Neural progenitor cell (in vitro differentiated cells): ENCODE data around the gene PHLDA2.

Experiments used
- EZH2 ChIP-seq: fragments of 200-600 bp; sonication (generic); IDR thresholded peaks from 2 replicates; pipeline ENCODE4 v1.6.1; 2017; ENCODE audit warnings: antibody characterized with exemption, mild to moderate bottlenecking, moderate library complexity
- EZH2phosphoT487 ChIP-seq: fragments of 200-600 bp; sonication (generic); IDR thresholded peaks from 2 replicates; pipeline ENCODE4 v1.6.1; 2017; ENCODE audit warnings: antibody characterized with exemption
- TF ChIP-seq, protein P1 (sequence below): fragments of 200-600 bp; sonication (generic); IDR thresholded peaks from 2 replicates; pipeline ENCODE4 v1.5.1; 2017; ENCODE audit warnings: antibody characterized with exemption, mild to moderate bottlenecking

DNA sequence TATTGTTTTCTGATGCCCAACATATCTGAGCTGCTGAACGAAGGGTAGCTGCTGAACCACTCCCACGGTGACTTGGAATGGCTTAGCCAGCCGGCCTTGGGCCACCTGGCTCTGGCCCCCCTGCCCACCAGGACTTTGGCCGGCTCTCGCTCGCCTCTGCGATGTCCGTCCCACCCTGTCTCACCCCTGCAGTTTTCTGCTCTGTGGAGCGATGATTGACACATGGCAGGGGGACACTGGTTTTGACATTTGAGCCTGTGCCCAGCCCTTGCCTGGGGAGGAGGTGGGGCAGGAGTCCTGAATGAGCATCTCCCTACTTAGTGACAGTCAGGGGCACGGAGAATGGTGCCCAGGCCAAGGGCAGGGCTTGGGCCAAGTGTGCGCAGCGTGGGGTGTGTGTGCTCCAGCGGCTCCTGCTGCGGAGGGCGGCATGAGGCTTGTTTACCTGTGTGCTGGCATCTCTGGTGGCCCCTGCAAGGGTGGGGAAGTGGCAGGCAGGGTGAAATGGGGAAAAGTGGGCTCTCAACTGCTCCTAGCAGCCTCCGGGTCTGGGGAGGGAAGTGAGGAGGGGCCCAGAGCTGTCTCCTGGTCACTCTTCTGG, 27.9 kb downstream of the PHLDA2 start:
- TF ChIP-seq EZH2: no peak
- TF ChIP-seq, protein P1, sequence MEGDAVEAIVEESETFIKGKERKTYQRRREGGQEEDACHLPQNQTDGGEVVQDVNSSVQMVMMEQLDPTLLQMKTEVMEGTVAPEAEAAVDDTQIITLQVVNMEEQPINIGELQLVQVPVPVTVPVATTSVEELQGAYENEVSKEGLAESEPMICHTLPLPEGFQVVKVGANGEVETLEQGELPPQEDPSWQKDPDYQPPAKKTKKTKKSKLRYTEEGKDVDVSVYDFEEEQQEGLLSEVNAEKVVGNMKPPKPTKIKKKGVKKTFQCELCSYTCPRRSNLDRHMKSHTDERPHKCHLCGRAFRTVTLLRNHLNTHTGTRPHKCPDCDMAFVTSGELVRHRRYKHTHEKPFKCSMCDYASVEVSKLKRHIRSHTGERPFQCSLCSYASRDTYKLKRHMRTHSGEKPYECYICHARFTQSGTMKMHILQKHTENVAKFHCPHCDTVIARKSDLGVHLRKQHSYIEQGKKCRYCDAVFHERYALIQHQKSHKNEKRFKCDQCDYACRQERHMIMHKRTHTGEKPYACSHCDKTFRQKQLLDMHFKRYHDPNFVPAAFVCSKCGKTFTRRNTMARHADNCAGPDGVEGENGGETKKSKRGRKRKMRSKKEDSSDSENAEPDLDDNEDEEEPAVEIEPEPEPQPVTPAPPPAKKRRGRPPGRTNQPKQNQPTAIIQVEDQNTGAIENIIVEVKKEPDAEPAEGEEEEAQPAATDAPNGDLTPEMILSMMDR: no peak
- TF ChIP-seq EZH2phosphoT487: no peak
